ENCODE results near the gene C10orf95. TPM values are rescaled to one million over a fixed set of nuclear protein-coding genes. Genes with fewer than 3 reads are reported as not detected.

C10orf95 gene
- total RNA-seq, 1 experiment from 2014 or later, result 0.21 TPM

DNA sequence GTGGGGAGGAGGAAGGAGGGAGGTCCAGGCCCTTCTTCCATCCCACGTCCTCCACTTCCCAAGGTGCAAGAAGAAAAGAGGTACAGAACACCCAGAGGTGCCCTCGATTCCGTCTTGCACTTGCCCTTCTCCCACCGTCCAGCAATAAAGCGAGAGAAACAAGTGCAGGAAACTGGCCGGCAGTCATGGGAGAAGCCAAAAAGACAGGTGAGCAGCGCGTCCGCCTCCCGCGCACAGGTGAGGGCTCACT lies 1.3 kb downstream of the C10orf95 start:
- peak; percentile 37 for ATAC-seq
- CTCF ChIA-PET, result interaction anchor here (0.7 kb wide), 2 partner anchors 155 to 1206 kb away, joined by 6 to 10 read pairs; no protein-coding TSS in a partner anchor

GRCh38 chr10:102449321-102450123 lies 1.8 kb downstream of the C10orf95 start:
- Histone ChIP-seq H3K9me3 (ENCODE audit: control insufficient read depth, insufficient read depth, low read depth, low read length) (no peaks in the 10 kb centered on the region), H3K4me3 (ENCODE audit: low read depth in 2 of 2, low read length in 2 of 2) (peak overlapping the region; percentile 69 to 94), H3K36me3 (ENCODE audit: control insufficient read depth, insufficient read depth, low read length) (peaks cover 11% of the 10 kb centered on the region; the same call in 1 of the 2 replicates), H3K4me1 (ENCODE audit: control insufficient read depth, insufficient read depth, low read length) (peaks cover 14% of the 10 kb centered on the region; the same call in 1 of the 2 replicates), H3K27ac (ENCODE audit: low read length) (peak overlapping the region; percentile 84), H3K27me3 (ENCODE audit: control insufficient read depth, insufficient read depth, low read length) (no peaks in the 10 kb centered on the region)
- CTCF ChIA-PET, result interaction anchor here (0.7 kb wide), 2 partner anchors 156 to 1205 kb away, joined by 6 to 10 read pairs; no protein-coding TSS in a partner anchor
- ATAC-seq, result peak; percentile 68
- POLR2A ChIA-PET, result no interaction called here
- no peak for DNase-seq (ENCODE audit: low read depth, low spot score)
- in situ Hi-C loops (cut with HindIII; ENCODE audit: low pct_unique_long_range_greater_than_20kb, low sequenced_read_pairs), result no loop called here
- no TSS peak for BruUV-seq (replicated peaks)
- intact Hi-C loops (cut with micrococcal nuclease; ENCODE audit: unreplicated experiment), result no loop called here
- no peak for TF ChIP-seq REST (IDR thresholded peaks at IDR 0.05; ENCODE audit: insufficient read depth in 1 of 2, low read depth in 2 of 2, low read length in 1 of 2)
- TF ChIP-seq POLR2AphosphoS5 (IDR thresholded peaks at IDR 0.05; ENCODE audit: low read depth, low read length), result no peak
- TF ChIP-seq SIN3A (IDR thresholded peaks at IDR 0.05; ENCODE audit: borderline replicate concordance, insufficient read depth, low read depth, low read length), result no peak
- no peak for TF ChIP-seq CTCF (IDR thresholded peaks at IDR 0.05)

More for the DNA sequence above, 1.3 kb downstream of the C10orf95 start:
- H3K4me3 ChIP-seq (ENCODE audit: low read depth in 2 of 2, low read length in 2 of 2), result peak overlapping the region; percentile 69 to 94
- BruUV-seq (replicated peaks), result TSS peak; percentile 55
- intact Hi-C loops (cut with micrococcal nuclease; ENCODE audit: unreplicated experiment), result no loop called here
- in situ Hi-C loops (cut with HindIII; ENCODE audit: low pct_unique_long_range_greater_than_20kb, low sequenced_read_pairs), result no loop called here
- peaks cover 14% of the 10 kb centered on the region; the same call in 1 of the 2 replicates for H3K4me1 ChIP-seq (ENCODE audit: control insufficient read depth, insufficient read depth, low read length)
- peaks cover 11% of the 10 kb centered on the region; the same call in 1 of the 2 replicates for H3K36me3 ChIP-seq (ENCODE audit: control insufficient read depth, insufficient read depth, low read length)
- peak overlapping the region; percentile 84 for H3K27ac ChIP-seq (ENCODE audit: low read length)
- no peak for TF ChIP-seq REST (IDR thresholded peaks at IDR 0.05; ENCODE audit: insufficient read depth in 1 of 2, low read depth in 2 of 2, low read length in 1 of 2)
- no peak for TF ChIP-seq CTCF (IDR thresholded peaks at IDR 0.05)
- no peak for TF ChIP-seq POLR2AphosphoS5 (IDR thresholded peaks at IDR 0.05; ENCODE audit: low read depth, low read length)
- no peak for TF ChIP-seq TCF7L2 (IDR thresholded peaks at IDR 0.05; ENCODE audit: low read depth, low read length)
- TF ChIP-seq SIN3A (IDR thresholded peaks at IDR 0.05; ENCODE audit: borderline replicate concordance, insufficient read depth, low read depth, low read length), result no peak
- no peaks in the 10 kb centered on the region for H3K27me3 ChIP-seq (ENCODE audit: control insufficient read depth, insufficient read depth, low read length)
- no peak for DNase-seq (ENCODE audit: low read depth, low spot score)
- H3K9me3 ChIP-seq (ENCODE audit: control insufficient read depth, insufficient read depth, low read depth, low read length), result no peaks in the 10 kb centered on the region
- POLR2A ChIA-PET, result interaction anchor here (0.5 kb wide), 1 partner anchor 241 kb away, joined by 4 read pairs; no protein-coding TSS in a partner anchor

Measured in Panc1 (cell line).